Astrocyte (in vitro differentiated cells and primary cell): Measurements from ENCODE around the gene POLA1.

Experiments
- CTCF ChIP-seq: IDR thresholded peaks from 2 replicates; pipeline ENCODE4 v1.5.1; 2011; ENCODE audit warnings: low read depth, mild to moderate bottlenecking, inconsistent platforms, low read length, moderate library complexity; ENCODE audit not compliant: insufficient read depth
- EZH2 ChIP-seq: IDR thresholded peaks from 2 replicates; pipeline ENCODE4 v1.6.1; 2012; ENCODE audit warnings: mild to moderate bottlenecking, low read length, inconsistent platforms; ENCODE audit not compliant: insufficient read depth

GRCh38 chrX:25005382-25006185, 311.9 kb downstream of the POLA1 start:
- TF ChIP-seq CTCF (no peak), EZH2 (peak; percentile 59)
